NCI-H82 treated with DMSO at 0.1 percent for 48 hours (cell line): ENCODE measurements around the gene ABLIM1.

ENCODE experiments used
- DNase-seq: peaks from one replicate; lab custom pipeline; 2025; ENCODE audit not compliant: unreplicated experiment; lab: John Stamatoyannopoulos, UW

ABLIM1 gene

DNA sequence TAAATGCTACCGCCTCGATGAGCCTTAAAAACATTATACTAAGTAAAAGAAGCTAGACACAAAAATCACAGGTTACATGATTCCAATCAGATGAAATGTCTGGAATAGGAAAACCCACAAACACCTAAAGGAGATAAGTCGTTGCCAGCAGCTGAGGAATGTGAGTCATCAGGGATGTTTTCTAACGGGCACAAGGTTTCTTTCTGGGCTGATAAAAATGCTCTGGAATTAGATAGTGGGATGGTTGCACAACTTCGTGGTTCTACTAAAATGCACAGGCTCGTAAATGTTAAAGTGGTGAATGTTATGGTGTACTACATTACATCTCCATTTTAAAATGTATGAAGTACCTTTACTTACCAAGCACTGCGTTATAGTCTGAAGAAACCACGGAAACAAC, 9.7 kb downstream of the ABLIM1 start:
- no peak for DNase-seq

GRCh38 chr10:114647545-114648138, 10.4 kb downstream of the ABLIM1 start:
- no peak for DNase-seq

DNA sequence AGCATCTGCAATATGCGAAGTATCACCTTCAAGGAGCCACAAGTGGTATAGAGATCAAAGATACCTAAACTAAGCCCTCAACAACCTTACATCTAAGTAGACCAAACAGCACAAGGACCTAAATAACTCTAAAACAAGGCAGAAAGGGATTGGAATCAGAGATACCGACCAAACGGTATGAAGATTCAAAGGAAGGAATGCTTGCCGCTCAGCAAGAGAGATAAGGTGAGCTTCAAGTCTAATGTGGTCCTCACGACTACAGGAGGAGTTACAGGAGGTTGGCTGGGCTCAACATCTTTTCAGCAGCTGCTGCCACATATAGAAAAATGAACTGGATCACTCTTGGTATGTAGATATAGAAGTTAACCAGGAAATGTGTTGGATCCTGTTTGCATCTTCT, 11.6 kb downstream of the ABLIM1 start:
- DNase-seq, result no peak

GRCh38 chr10:114645706-114646105, 12.4 kb downstream of the ABLIM1 start:
- DNase-seq, result no peak

DNA sequence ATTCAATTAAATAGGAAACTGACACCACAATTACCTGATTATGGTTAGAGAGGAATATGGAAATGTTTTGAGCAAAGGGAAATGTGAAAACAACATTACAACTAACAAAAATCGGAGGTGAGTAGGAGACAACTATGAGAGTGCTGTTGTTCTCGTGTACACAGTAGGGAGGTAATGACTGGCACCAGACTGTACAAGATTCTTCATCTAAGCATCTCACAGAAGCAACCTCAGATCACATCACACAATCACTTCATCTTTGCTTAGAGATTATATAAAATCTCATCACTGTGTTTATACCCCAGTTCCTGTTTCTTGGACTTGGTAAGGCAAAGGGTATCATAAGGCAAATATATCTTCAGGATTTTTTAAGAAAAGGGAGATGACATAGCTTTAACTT, 14.9 kb downstream of the ABLIM1 start:
- no peak for DNase-seq

DNA sequence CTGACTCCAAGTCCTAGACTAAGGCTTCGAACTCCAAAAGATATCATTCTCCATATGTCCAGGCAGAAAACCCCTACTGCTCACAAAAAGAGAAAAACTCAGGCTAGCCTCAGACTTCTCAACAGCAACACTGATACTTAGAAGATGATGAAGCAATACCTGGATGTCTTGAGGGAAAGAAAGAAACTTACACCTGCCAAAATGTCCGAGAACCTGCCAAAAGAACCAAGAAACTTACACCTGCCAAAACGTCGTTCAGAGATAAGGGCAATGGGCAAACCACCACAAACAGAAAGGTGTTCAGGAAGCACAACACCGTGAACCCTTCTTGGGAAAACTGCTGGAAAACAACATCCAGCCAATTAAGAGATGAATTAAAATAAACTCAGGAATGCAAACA, 15.3 kb downstream of the ABLIM1 start:
- no peak for DNase-seq

DNA sequence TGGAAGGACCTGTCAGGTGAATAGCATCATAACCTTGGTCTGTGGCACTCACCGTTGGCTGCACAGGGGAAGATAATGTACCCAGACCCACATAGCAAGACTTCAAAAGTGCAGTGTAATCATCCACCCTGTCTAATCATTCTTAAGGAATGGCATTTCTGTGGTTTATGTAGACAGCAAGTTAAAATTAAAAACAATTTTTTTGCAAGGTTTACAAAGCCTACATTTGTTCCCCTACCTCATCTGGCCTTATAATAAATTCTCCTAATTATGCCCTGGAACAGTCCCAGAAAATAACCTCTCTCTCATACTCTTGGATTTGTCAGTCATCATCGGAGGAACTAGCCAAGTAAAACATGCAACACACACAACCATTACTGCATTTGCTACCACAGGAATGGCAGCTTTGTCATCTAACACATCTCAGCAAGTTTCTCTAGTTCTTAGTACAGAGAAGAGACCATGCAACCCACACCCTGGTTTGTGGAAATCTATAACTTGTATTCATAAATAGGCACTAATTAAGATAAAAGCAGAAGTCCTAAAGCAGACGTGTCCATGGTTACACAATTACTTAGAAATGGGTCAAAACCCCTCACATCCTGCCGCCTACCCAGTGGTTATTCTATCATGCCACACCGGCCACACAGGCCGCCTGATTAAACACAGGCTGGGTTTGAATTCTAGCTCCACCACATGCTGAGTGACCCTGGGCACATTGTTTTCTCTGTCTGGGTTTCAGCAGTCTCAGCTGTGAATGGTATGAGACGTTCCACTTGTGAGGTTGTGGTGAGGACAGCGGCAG, 19.1 kb downstream of the ABLIM1 start:
- DNase-seq, result no peak

- no peak for DNase-seq
These were observed 22.1 kb downstream of the ABLIM1 start for GRCh38 chr10:114635797-114636550.

GRCh38 chr10:114635101-114635500, 23.0 kb downstream of the ABLIM1 start:
- no peak for DNase-seq

DNA sequence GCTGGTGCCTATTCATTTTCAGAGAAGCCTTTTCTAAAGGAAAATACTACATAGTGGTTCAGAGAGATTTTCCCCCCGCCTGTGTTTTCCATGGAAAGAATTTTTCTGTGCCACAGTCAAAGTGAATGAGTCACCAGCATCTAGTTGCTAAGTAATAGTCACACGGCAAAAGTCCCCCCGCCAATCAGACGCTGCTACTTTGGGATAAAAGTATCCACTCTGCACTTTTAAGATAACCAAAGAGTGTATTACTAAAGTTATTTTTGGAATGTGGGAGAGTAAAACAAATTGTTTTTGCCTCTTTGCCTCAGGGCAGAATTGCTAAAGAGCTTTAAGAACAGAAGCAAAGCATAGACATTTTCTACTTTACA, 23.5 kb downstream of the ABLIM1 start:
- no peak for DNase-seq

- DNase-seq, result no peak
These were observed 25.0 kb downstream of the ABLIM1 start for GRCh38 chr10:114632869-114633715.

DNA sequence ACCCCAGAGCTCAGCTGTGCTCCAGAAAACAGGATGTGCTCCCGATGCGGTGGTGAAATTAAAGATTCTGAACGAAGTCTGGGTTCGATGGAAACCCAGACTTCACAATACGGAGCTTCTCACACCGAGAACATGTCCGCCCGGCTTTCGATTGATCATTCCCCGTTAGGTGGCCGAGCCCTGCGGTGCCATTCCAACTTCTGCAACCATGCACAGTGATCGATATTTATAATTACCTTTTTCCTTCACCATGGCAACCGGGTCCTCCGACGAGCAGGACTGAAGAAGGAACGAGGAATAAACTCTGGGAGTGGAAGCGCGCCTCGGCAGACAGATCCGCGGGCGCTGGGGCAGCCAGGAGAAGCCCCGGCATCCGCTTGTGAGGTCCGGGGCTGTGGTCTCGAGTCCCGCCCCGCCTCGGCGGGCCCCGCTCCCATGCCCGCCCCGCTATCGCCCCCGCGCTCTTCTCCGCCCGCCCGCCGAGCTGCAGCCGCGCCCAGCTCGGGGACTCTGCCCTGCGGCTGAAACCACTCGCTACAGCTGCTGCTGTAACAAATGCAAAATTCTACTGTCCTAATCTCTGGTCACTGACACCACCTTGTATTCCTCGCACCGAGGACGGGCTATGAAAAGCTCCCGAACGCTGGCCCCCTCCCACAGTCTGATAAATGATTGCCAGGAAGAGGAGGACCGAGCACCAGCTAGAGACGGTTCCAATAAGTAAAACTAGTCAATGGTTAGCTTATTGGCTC, 26.2 kb downstream of the ABLIM1 start:
- DNase-seq, result no peak

- DNase-seq, result no peak
These were observed 26.9 kb downstream of the ABLIM1 start for GRCh38 chr10:114631090-114631665.

DNA sequence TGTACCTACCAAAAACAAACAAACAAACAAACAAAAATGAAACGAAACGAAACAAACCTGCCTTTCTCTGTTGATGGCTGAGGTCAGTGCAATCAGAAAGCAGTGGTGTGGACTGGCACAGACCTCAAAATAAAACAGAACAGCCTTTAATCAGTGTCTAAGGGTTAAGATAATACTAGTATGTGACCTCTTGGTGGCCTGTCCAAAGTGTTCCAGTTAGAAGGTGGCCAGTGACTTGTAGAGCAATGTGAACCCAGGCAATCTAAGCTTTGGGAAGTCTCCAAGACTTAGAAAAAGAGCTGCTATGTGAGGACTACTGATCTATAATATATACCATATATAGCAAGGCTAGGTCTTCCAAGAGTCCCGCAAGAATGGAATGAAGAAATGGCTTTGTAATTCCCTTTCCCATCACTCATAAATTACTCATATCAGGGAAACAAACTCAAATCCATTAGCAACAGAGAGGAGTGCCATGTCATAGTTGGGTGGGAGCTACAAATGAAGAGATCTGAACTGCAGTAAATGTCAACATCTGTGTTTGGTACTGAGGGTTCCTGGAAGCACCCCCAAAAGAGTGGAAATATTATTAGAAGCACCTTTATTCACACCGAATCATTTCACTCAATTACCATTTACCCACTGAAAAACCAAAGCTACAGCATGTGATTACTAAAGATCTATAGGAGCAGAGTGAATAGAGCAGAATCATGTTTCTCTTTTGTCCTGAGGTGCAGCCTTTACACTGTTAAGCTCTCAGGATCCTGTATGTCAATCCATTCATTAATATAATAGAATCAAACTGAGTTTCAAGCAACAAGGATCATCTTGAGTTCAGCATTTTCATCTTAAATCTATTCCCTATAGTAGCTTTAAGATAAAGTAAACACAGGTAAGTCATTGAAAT, 28.0 kb downstream of the ABLIM1 start:
- DNase-seq, result no peak

DNA sequence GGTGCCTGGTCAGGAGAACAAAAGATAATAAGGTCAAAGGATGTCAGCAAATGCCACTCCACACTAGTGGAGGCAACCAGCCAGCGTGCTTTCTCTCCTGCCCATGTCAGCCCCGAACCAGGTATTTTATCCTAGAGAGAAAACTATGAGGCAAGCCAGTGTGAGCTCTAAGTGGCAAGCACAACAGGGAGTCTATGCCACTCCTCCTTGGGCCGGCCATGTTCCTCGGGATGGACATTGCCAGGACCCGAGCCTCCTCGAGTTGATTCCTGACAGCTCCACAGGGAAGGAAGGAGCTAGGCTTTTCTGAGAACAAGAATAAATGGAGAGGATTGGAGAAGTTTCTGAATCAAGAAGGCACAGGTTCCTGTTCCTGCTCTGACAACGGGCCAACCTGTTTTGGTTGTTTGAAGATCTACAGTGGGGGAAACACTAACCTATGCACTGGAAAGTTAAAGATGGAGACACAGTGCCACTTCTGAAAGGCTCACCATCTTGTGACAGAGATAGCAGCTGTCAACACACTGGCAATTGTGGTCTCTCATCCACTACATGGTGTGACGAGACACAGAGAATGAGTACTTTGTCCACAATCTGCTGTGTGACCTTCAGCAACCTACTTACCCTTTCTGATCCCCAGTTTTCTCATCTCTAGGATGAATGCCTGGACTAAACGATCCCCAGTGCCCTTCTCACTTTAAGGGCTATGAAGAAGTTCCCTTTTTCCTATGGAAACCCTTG, 28.8 kb downstream of the ABLIM1 start:
- no peak for DNase-seq

DNA sequence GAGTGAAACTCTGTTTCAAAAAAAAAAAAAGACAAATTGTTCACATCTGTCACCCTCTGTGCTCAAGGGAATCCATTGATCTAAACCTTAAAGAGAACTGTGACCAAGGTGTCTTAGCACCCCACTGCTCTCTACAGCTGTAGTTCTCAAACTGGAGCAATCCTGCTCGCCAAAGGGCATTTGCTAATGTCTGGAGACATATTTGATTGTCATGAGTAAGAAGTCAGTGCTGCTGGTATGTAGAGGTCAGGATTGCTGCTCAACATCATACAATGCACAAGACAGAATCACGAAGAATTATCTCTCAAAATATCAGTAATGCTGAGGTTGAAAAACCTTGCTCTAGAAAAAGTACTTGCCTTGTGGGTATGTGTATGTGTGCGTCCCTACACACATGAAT, 30.0 kb downstream of the ABLIM1 start:
- no peak for DNase-seq

DNA sequence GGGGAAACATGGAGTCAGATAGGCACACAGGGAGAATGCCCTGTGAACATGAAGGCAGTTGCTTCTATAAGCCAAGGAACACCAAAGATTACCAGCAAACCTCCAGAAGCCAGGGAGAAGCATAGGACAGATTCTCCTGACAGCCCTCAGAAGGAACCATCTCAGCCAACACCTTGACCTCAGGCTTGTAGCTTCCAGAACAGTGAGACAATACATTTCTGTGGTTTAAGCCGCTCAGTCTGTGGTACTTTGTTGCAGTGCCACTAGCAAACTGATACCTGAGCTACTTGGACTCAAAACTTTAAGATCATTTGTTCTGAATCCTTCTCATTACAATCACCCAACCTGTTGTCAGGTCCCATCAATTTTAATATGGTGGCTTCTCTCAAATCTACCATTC, 31.2 kb downstream of the ABLIM1 start:
- DNase-seq, result no peak

DNA sequence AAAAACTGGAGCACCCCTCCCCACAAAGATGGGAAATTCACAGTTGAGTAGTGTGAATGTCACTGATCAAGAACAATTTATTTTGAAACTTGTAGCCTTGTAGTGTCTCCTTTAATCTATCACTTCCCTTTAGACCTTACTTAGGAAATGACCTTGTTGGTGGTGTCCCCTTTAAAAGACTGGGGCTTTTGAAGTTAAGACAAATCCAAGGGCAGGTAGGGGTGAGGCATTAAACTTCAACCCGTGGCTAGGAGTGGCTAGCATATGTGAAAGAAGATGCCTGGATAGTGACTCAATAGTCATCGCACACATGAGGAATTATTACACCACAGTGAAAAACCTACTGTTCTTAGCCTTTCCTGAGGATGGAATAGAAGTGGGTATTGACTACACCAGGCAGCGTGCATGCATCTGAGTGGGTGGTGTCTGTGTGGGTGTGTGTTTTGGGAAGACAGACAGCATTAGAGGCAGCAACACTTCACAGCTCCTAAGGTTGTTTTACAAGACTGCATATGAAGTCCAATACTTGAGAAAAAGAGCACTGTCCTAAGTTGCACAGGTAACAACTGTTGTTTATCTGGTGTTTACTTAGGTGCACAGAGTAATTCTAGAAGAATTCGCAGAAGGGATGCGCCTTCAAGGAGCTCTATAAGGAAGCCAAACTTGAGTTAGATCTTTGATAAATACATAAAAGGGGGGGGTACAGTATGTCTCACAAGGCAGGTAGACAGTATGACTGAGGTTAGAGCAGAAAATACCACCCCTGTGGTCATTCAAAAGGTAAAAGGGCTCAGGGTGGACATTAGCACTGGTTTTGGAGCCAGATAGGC, 32.9 kb downstream of the ABLIM1 start:
- DNase-seq, result no peak
